ENCODE data around the gene CCNQ.

Gene CCNQ

GRCh38 chrX:153578889-153579288, 20.1 kb downstream of the CCNQ start:
- H3K4me3 ChIP-seq (ENCODE audit: low read length, poor library complexity, severe bottlenecking) = no peak overlapping the region
- no peak overlapping the region for H3K9ac ChIP-seq (ENCODE audit: low read depth, low read length, poor library complexity, severe bottlenecking)
- H3K4me1 ChIP-seq (ENCODE audit: insufficient read depth, low read length, poor library complexity, severe bottlenecking) = peaks cover 13% of the 10 kb centered on the region
- H3K9me3 ChIP-seq (ENCODE audit: insufficient read depth, low read depth, low read length) = no peaks in the 10 kb centered on the region
- TF ChIP-seq EZH2phosphoT487 (IDR thresholded peaks at IDR 0.05; ENCODE audit: borderline replicate concordance) (no peak), CTCF (conservative IDR thresholded peaks at IDR 0.05; ENCODE audit: low read length) (no peak)
- no peaks in the 10 kb centered on the region for H3K27me3 ChIP-seq (ENCODE audit: insufficient read depth, low read length, poor library complexity, severe bottlenecking)
- no peaks in the 10 kb centered on the region for H3K79me2 ChIP-seq (ENCODE audit: insufficient read depth, low read length)
- no peaks in the 10 kb centered on the region for H3K36me3 ChIP-seq (ENCODE audit: insufficient read depth, low read length)
- no peak overlapping the region for H2AFZ ChIP-seq (ENCODE audit: low read length)
- H3K4me2 ChIP-seq (ENCODE audit: low read depth, low read length, poor library complexity, severe bottlenecking) = no peak overlapping the region
- no peaks in the 10 kb centered on the region for H4K20me1 ChIP-seq (ENCODE audit: insufficient read depth, low read length, poor library complexity, severe bottlenecking)
- H3F3A ChIP-seq (ENCODE audit: low read depth) = peaks cover 5% of the 10 kb centered on the region; the same call in 1 of the 2 replicates
- no peaks in the 10 kb centered on the region for H3K9me2 ChIP-seq (replicated peaks; ENCODE audit: low read depth, low read length)

- Histone ChIP-seq H3K79me2 (ENCODE audit: insufficient read depth, low read length) (no peaks in the 10 kb centered on the region), H3K4me3 (ENCODE audit: low read length, poor library complexity, severe bottlenecking) (no peak overlapping the region), H3K36me3 (ENCODE audit: insufficient read depth, low read length) (no peaks in the 10 kb centered on the region), H3K27me3 (ENCODE audit: insufficient read depth, low read length, poor library complexity, severe bottlenecking) (no peaks in the 10 kb centered on the region), H4K20me1 (ENCODE audit: insufficient read depth, low read length, poor library complexity, severe bottlenecking) (no peaks in the 10 kb centered on the region), H3F3A (ENCODE audit: low read depth) (peaks cover 5% of the 10 kb centered on the region; the same call in 1 of the 2 replicates), H3K4me2 (ENCODE audit: low read depth, low read length, poor library complexity, severe bottlenecking) (no peak overlapping the region), H3K4me1 (ENCODE audit: insufficient read depth, low read length, poor library complexity, severe bottlenecking) (peaks cover 9% of the 10 kb centered on the region), H3K9me2 (replicated peaks; ENCODE audit: low read depth, low read length) (no peaks in the 10 kb centered on the region), H3K9me3 (ENCODE audit: insufficient read depth, low read depth, low read length) (no peaks in the 10 kb centered on the region), H3K9ac (ENCODE audit: low read depth, low read length, poor library complexity, severe bottlenecking) (no peak overlapping the region), H2AFZ (ENCODE audit: low read length) (no peak overlapping the region)
- TF ChIP-seq EZH2phosphoT487 (IDR thresholded peaks at IDR 0.05; ENCODE audit: borderline replicate concordance) = no peak
- peak; percentile 26 for TF ChIP-seq CTCF (conservative IDR thresholded peaks at IDR 0.05; ENCODE audit: low read length)
These were observed 20.6 kb downstream of the CCNQ start for GRCh38 chrX:153578200-153578835.

GRCh38 chrX:153576961-153577360, 22.0 kb downstream of the CCNQ start:
- H3K27me3 ChIP-seq (ENCODE audit: insufficient read depth, low read length, poor library complexity, severe bottlenecking) = no peaks in the 10 kb centered on the region
- H3K9me3 ChIP-seq (ENCODE audit: insufficient read depth, low read depth, low read length) = no peaks in the 10 kb centered on the region
- no peaks in the 10 kb centered on the region for H3K36me3 ChIP-seq (ENCODE audit: insufficient read depth, low read length)
- peaks cover 4% of the 10 kb centered on the region for H3K4me1 ChIP-seq (ENCODE audit: insufficient read depth, low read length, poor library complexity, severe bottlenecking)
- H3K9me2 ChIP-seq (replicated peaks; ENCODE audit: low read depth, low read length) = no peaks in the 10 kb centered on the region
- H3F3A ChIP-seq (ENCODE audit: low read depth) = no peaks in the 10 kb centered on the region
- no peak for TF ChIP-seq EZH2phosphoT487 (IDR thresholded peaks at IDR 0.05; ENCODE audit: borderline replicate concordance)
- TF ChIP-seq CTCF (conservative IDR thresholded peaks at IDR 0.05; ENCODE audit: low read length) = no peak
- H2AFZ ChIP-seq (ENCODE audit: low read length) = no peak overlapping the region
- no peak overlapping the region for H3K4me2 ChIP-seq (ENCODE audit: low read depth, low read length, poor library complexity, severe bottlenecking)
- no peak overlapping the region for H3K4me3 ChIP-seq (ENCODE audit: low read length, poor library complexity, severe bottlenecking)
- H3K9ac ChIP-seq (ENCODE audit: low read depth, low read length, poor library complexity, severe bottlenecking) = no peak overlapping the region
- H3K79me2 ChIP-seq (ENCODE audit: insufficient read depth, low read length) = no peaks in the 10 kb centered on the region
- no peaks in the 10 kb centered on the region for H4K20me1 ChIP-seq (ENCODE audit: insufficient read depth, low read length, poor library complexity, severe bottlenecking)
